ENCODE measurements around the gene CZIB. TPM values are rescaled to one million over a fixed set of nuclear protein-coding genes. Genes with fewer than 3 reads are reported as not detected.

Gene CZIB
- total RNA-seq, 1 donor from 2014 or later = 46.7 TPM

- no peaks in the 10 kb centered on the region for H3K4me1 Mint-ChIP-seq (ENCODE audit: low read depth)
- H3K27me3 Mint-ChIP-seq (ENCODE audit: low read depth) = peaks cover 7% of the 10 kb centered on the region
- no peak overlapping the region for H3K27ac Mint-ChIP-seq
- no peak for DNase-seq (ENCODE audit: low spot score)
- intact Hi-C loops (cut with micrococcal nuclease) = loop anchor here (5.0 kb wide), 2 partner anchors 263 to 1053 kb away; no protein-coding TSS in a partner anchor
- no peaks in the 10 kb centered on the region for H3K9me3 Mint-ChIP-seq
- no peak overlapping the region for H3K4me3 Mint-ChIP-seq (ENCODE audit: low read depth)
- H3K36me3 Mint-ChIP-seq (ENCODE audit: low read depth) = no peaks in the 10 kb centered on the region
Measured at GRCh38 chr1:53180226-53180625, 40.2 kb downstream of the CZIB start.

- no peak overlapping the region for H3K27ac Mint-ChIP-seq
- intact Hi-C loops (cut with micrococcal nuclease) = no loop called here
- no peaks in the 10 kb centered on the region for H3K9me3 Mint-ChIP-seq
- no peaks in the 10 kb centered on the region for H3K36me3 Mint-ChIP-seq (ENCODE audit: low read depth)
- no peak overlapping the region for H3K4me3 Mint-ChIP-seq (ENCODE audit: low read depth)
- no peak for DNase-seq (ENCODE audit: low spot score)
- H3K27me3 Mint-ChIP-seq (ENCODE audit: low read depth) = peaks cover 23% of the 10 kb centered on the region
- peaks cover 6% of the 10 kb centered on the region for H3K4me1 Mint-ChIP-seq (ENCODE audit: low read depth)
Measured at GRCh38 chr1:53176452-53177208, 43.8 kb downstream of the CZIB start.

- Mint-ChIP-seq H3K27me3 (ENCODE audit: low read depth) (peaks cover 21% of the 10 kb centered on the region), H3K27ac (no peak overlapping the region), H3K4me1 (ENCODE audit: low read depth) (peaks cover 6% of the 10 kb centered on the region), H3K36me3 (ENCODE audit: low read depth) (no peaks in the 10 kb centered on the region), H3K9me3 (no peaks in the 10 kb centered on the region), H3K4me3 (ENCODE audit: low read depth) (no peak overlapping the region)
- no peak for DNase-seq (ENCODE audit: low spot score)
- intact Hi-C loops (cut with micrococcal nuclease) = no loop called here
Measured at GRCh38 chr1:53174971-53175913, 45.2 kb downstream of the CZIB start.

DNA sequence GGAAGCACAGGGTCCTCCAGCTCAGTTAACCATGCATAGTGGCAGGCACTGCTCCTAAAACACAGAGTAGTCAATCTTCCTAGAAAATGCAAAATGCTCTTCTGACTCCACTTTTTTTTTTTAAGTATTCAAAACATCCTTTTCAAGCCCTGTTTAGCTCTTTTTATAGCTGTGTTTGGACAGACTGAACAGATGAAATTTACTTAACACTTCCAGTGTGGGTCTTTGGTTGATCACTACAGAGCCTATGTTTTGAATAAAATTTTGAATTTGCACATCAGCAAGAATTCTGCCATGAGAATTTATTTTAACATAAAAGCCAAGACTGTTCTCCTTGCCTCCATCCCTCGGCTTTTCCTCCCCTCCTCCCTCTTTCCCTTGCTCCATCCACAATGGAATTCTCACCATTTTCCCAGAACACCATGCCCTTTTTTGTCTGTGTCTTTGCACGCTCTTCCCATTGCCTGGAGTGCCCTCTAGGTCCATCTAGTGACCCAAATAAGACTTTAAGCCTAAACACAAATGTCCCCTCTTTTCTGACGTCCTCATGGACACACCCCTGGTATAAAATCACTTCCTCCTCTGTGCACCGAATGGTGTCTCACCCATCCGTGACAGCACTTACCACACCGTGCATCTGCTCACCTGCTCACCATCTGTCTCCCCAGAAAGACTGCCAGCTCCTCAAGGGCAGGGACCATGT lies 47.9 kb downstream of the CZIB start:
- Mint-ChIP-seq H3K9me3 (no peaks in the 10 kb centered on the region), H3K4me1 (ENCODE audit: low read depth) (peaks cover 6% of the 10 kb centered on the region), H3K27me3 (ENCODE audit: low read depth) (peaks cover 21% of the 10 kb centered on the region), H3K36me3 (ENCODE audit: low read depth) (no peaks in the 10 kb centered on the region), H3K27ac (no peak overlapping the region), H3K4me3 (ENCODE audit: low read depth) (no peak overlapping the region)
- intact Hi-C loops (cut with micrococcal nuclease) = no loop called here
- no peak for DNase-seq (ENCODE audit: low spot score)

- H3K36me3 Mint-ChIP-seq (ENCODE audit: low read depth) = no peaks in the 10 kb centered on the region
- no peaks in the 10 kb centered on the region for H3K9me3 Mint-ChIP-seq
- intact Hi-C loops (cut with micrococcal nuclease) = no loop called here
- DNase-seq (ENCODE audit: low spot score) = no peak
- H3K4me1 Mint-ChIP-seq (ENCODE audit: low read depth) = no peaks in the 10 kb centered on the region
- no peak overlapping the region for H3K27ac Mint-ChIP-seq
- H3K27me3 Mint-ChIP-seq (ENCODE audit: low read depth) = peaks cover 27% of the 10 kb centered on the region
- H3K4me3 Mint-ChIP-seq (ENCODE audit: low read depth) = no peak overlapping the region
Measured at GRCh38 chr1:53166912-53167311, 53.5 kb downstream of the CZIB start.

DNA sequence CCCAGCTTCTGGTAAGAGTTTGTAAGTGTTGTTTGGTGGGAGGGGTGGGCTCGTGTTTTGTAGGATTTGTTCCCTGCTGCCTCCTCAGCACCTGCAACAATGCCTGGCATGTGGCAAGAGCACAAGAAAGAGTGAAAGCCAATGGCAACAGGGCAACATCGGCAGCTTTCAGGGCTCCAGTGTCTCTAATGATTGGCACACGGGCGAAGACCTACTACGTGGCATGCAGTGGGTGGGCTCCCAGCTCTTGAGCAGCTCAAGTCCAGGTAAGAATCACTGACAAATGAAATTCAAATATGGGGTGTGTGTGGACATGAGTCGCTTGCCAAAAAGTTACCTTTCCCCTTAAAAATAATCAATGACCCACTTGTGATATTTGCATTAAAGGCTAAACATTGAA lies 54.1 kb downstream of the CZIB start:
- Mint-ChIP-seq H3K27ac (no peak overlapping the region), H3K4me3 (ENCODE audit: low read depth) (no peak overlapping the region), H3K36me3 (ENCODE audit: low read depth) (no peaks in the 10 kb centered on the region), H3K4me1 (ENCODE audit: low read depth) (no peaks in the 10 kb centered on the region), H3K27me3 (ENCODE audit: low read depth) (peaks cover 26% of the 10 kb centered on the region), H3K9me3 (no peaks in the 10 kb centered on the region)
- no peak for DNase-seq (ENCODE audit: low spot score)
- intact Hi-C loops (cut with micrococcal nuclease) = no loop called here

DNA sequence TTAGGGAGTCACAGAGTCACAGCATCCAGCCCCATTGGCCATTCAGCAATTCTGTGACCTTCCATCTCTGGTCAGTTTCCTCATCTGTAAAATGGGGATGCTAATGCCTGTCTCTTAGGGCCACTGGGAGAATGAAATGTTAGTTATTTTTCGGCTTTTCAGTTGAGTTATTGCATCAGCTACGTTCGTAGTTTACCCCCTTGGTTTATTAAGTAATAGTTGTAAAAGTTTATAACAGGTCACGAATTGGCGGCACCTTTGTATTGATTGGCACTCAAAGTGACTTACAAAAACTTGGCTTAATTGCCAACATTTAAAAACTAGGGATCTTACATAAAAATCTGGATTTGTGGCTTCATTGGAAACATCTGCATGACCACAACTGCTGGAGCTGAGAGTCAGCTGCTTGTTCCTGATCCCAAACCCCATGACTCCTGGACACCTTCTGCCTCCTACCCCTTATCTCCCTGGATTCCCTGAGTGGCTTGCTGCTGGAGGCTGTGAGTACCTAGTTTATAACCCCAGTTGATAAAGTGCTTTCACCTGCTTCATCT lies 54.9 kb downstream of the CZIB start:
- Mint-ChIP-seq H3K36me3 (ENCODE audit: low read depth) (no peaks in the 10 kb centered on the region), H3K27me3 (ENCODE audit: low read depth) (peaks cover 26% of the 10 kb centered on the region), H3K4me1 (ENCODE audit: low read depth) (no peaks in the 10 kb centered on the region), H3K4me3 (ENCODE audit: low read depth) (no peak overlapping the region), H3K27ac (no peak overlapping the region), H3K9me3 (no peaks in the 10 kb centered on the region)
- no peak for DNase-seq (ENCODE audit: low spot score)
- intact Hi-C loops (cut with micrococcal nuclease) = no loop called here

Other genes with a start within 250 kb of the CZIB start
- not detected in 2 replicates for gene PODN, start 158.4 kb downstream of the CZIB start, total RNA-seq
- gene SLC1A7, start 78.0 kb downstream of the CZIB start, total RNA-seq = not detected in 2 replicates
- gene CPT2, start 23.8 kb downstream of the CZIB start, total RNA-seq = 23.3 and 25.3 TPM in 2 replicates
- gene MAGOH, start 17.9 kb upstream of the CZIB start, total RNA-seq = 89.0 and 90.2 TPM in 2 replicates
- 78.0 and 82.1 TPM in 2 replicates for gene LRP8, start 107.4 kb upstream of the CZIB start, total RNA-seq
- gene DMRTB1, start 238.8 kb upstream of the CZIB start, total RNA-seq = not detected in 2 replicates